ENCODE data around the gene SLC25A51. TPM values are rescaled to one million over a fixed set of nuclear protein-coding genes. Genes with fewer than 3 reads are reported as not detected.

Gene SLC25A51
- total RNA-seq, 1 donor from 2014 or later: 26.9 TPM

DNA sequence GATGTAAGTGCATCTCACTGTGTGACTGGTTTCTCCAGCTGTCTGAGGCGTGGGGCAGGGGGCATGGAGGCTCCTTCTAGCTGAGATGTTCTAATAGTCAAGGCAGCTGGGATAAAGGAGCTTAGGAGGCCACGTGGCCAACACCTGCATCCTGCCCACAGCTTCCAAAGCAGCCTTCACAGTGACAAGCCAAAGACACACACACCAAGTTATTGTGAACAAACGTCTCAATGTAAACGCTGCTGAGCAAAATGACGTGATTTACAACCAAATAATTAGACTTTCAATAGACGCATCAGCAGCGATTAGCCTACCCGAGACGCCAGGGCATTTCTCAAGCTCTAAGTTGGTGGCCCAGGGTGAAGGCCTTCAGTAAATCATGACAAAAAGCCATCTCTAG lies 23.2 kb upstream of the SLC25A51 start:
- no peak for TF ChIP-seq CTCF (conservative IDR thresholded peaks at IDR 0.05)
- no peaks in the 10 kb centered on the region for H3K27me3 Mint-ChIP-seq
- H3K27ac Mint-ChIP-seq: no peak overlapping the region
- H3K9me3 Mint-ChIP-seq: no peaks in the 10 kb centered on the region
- no peak for DNase-seq (ENCODE audit: extremely low spot score, unreplicated experiment)
- H3K4me3 Mint-ChIP-seq: no peak overlapping the region
- peaks cover 21% of the 10 kb centered on the region for H3K4me1 Mint-ChIP-seq (ENCODE audit: unreplicated experiment)
- H3K36me3 Mint-ChIP-seq: peaks cover 6% of the 10 kb centered on the region

GRCh38 chr9:37926737-37927118 lies 22.8 kb upstream of the SLC25A51 start:
- Mint-ChIP-seq H3K36me3 (peaks cover 6% of the 10 kb centered on the region), H3K27ac (no peak overlapping the region), H3K27me3 (no peaks in the 10 kb centered on the region), H3K4me1 (ENCODE audit: unreplicated experiment) (peaks cover 25% of the 10 kb centered on the region), H3K9me3 (no peaks in the 10 kb centered on the region), H3K4me3 (no peak overlapping the region)
- DNase-seq (ENCODE audit: extremely low spot score, unreplicated experiment): no peak
- TF ChIP-seq CTCF (conservative IDR thresholded peaks at IDR 0.05): no peak

DNA sequence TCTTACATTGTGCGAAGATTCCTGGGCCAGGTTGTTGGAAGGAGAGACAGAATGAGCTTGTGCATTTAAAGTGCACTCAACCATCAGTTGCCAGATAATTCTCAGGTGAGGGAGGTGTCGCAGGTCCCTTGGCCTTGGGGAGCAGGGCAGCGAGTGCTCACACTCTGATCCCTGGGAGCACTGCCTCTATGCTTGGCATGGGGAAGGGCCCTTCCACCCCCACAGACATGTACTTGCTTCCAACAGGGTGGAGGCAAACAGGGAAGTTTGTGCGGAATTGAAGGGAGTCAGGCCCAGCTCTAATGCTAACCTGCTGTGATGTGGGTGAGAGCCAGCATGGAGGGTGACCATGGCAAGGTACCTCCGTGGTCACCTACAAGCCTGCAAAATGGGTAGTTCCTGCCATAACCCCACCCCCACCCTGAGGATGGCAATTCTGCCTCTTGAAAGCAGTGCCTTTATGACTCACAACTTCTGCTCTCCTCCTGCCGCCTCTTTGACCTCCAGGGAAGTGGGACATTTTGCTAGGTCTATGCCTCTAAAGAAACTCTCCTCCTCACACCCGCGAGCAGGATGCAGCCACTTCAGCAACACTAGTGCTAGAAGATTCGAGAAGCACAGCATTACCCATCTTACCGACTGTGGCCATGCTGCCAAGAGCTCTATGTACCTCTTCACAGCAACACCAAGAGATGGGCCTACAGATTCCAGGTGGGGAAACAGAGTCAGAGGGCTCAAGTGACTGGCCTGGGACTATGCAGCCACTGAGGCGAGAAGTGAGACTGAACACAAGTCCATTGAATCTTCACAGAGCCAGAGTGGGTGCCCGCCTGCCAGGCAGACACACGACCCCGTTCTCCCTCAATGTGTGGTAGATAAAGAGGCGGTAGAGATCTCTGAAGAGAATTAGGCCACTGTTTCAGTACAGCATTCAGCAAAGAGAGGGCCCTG lies 22.1 kb upstream of the SLC25A51 start:
- peaks cover under 1% of the 10 kb centered on the region for H3K36me3 Mint-ChIP-seq
- peaks cover 32% of the 10 kb centered on the region for H3K4me1 Mint-ChIP-seq (ENCODE audit: unreplicated experiment)
- DNase-seq (ENCODE audit: extremely low spot score, unreplicated experiment): no peak
- H3K27ac Mint-ChIP-seq: no peak overlapping the region
- no peaks in the 10 kb centered on the region for H3K9me3 Mint-ChIP-seq
- TF ChIP-seq CTCF (conservative IDR thresholded peaks at IDR 0.05): no peak
- no peak overlapping the region for H3K4me3 Mint-ChIP-seq
- H3K27me3 Mint-ChIP-seq: no peaks in the 10 kb centered on the region

DNA sequence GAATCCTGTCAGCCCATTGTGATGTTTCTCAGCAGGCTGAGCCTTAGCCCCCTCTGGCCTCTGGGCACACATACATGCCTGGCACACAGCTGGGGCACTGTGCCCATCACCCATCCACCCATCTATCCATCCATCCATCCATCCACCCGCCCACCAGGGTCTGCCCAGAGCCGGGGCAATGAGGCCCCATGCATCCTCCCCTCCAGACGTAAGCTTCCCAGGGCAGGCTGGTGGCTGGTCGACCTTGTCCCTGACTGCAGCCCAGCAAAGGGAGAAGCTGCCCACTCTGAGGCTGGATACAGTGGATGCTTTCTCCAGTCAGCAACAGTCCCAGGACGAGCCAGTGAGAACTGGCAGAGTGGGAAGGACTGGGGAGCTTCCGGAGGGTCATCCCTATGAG lies 21.1 kb upstream of the SLC25A51 start:
- peaks cover 36% of the 10 kb centered on the region for H3K4me1 Mint-ChIP-seq (ENCODE audit: unreplicated experiment)
- no peak for TF ChIP-seq CTCF (conservative IDR thresholded peaks at IDR 0.05)
- H3K27ac Mint-ChIP-seq: no peak overlapping the region
- no peak overlapping the region for H3K4me3 Mint-ChIP-seq
- DNase-seq (ENCODE audit: extremely low spot score, unreplicated experiment): no peak
- no peaks in the 10 kb centered on the region for H3K9me3 Mint-ChIP-seq
- no peaks in the 10 kb centered on the region for H3K27me3 Mint-ChIP-seq
- no peaks in the 10 kb centered on the region for H3K36me3 Mint-ChIP-seq

DNA sequence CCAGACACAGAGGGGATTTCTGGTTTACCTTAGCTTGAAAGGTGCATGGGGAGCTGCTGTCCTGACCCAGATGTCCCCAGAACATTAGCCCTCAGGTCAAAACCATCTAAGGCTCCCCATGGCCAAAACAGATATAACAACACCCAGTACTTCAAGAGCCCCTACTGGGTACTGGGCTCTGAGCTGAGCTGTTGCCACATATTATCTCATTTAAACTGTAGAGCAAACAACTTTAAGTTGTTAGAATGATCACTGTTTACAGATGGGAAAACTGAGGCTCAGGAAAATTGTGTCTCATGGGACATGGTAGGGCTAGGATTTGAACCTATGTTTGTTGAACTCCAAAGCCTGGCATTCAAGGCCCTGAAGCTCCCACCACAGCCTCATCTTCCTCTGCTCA lies 20.6 kb upstream of the SLC25A51 start:
- H3K4me3 Mint-ChIP-seq: no peak overlapping the region
- no peak for TF ChIP-seq CTCF (conservative IDR thresholded peaks at IDR 0.05)
- no peaks in the 10 kb centered on the region for H3K36me3 Mint-ChIP-seq
- no peak for DNase-seq (ENCODE audit: extremely low spot score, unreplicated experiment)
- peaks cover 36% of the 10 kb centered on the region for H3K4me1 Mint-ChIP-seq (ENCODE audit: unreplicated experiment)
- no peaks in the 10 kb centered on the region for H3K27me3 Mint-ChIP-seq
- no peaks in the 10 kb centered on the region for H3K9me3 Mint-ChIP-seq
- H3K27ac Mint-ChIP-seq: no peak overlapping the region
